ENCODE results near the gene B9D2.
"Not testable (repeated sequence)": the region's sequence is repeated elsewhere in the genome, so short reads cannot be mapped to it uniquely, and the experiment has no call there.

B9D2 gene

GRCh38 chr19:41353466-41354342 lies 10.2 kb downstream of the B9D2 start, which contains the start of gene TGFB1:
TSS of gene TGFB1 (minus strand) at chr19:41353922. CDS start at chr19:41353044, 878 bp downstream.
- peak; percentile 84 for DNase-seq

GRCh38 chr19:41352609-41353465 lies 11.1 kb downstream of the B9D2 start:
- peak; percentile 58 for DNase-seq

GRCh38 chr19:41352279-41352608 lies 11.7 kb downstream of the B9D2 start:
- DNase-seq = no peak

GRCh38 chr19:41351339-41352245 lies 12.4 kb downstream of the B9D2 start:
- DNase-seq = peak; percentile 22

GRCh38 chr19:41350735-41351338 lies 13.1 kb downstream of the B9D2 start:
- DNase-seq = no peak

- not testable (repeated sequence) for DNase-seq
These were observed 17.0 kb downstream of the B9D2 start for GRCh38 chr19:41346916-41347315.

GRCh38 chr19:41344162-41344561 lies 19.8 kb downstream of the B9D2 start:
- DNase-seq = no peak

- no peak for DNase-seq
These were observed 22.1 kb downstream of the B9D2 start for GRCh38 chr19:41341669-41342490.

- peak; percentile 35 for DNase-seq
These were observed 24.0 kb downstream of the B9D2 start for GRCh38 chr19:41339936-41340335.

- DNase-seq = no peak
These were observed 28.5 kb downstream of the B9D2 start for GRCh38 chr19:41335467-41335866.

- DNase-seq = no peak
These were observed 29.2 kb downstream of the B9D2 start for GRCh38 chr19:41334793-41335192.

- no peak for DNase-seq
These were observed 31.5 kb downstream of the B9D2 start for GRCh38 chr19:41332468-41332867.

GRCh38 chr19:41332000-41332399 lies 31.9 kb downstream of the B9D2 start:
- DNase-seq = no peak

GRCh38 chr19:41330946-41331678 lies 32.8 kb downstream of the B9D2 start:
- no peak for DNase-seq

GRCh38 chr19:41330481-41330880 lies 33.5 kb downstream of the B9D2 start:
- DNase-seq = no peak

- DNase-seq = no peak
These were observed 35.1 kb downstream of the B9D2 start for GRCh38 chr19:41328842-41329225.

- DNase-seq = no peak
These were observed 35.6 kb downstream of the B9D2 start for GRCh38 chr19:41328157-41328841.

- no peak for DNase-seq
These were observed 36.3 kb downstream of the B9D2 start for GRCh38 chr19:41327576-41328156.

GRCh38 chr19:41327076-41327575 lies 36.8 kb downstream of the B9D2 start:
- DNase-seq = no peak
